Ascending aorta (tissue), 2 donors: ENCODE results near the gene TTLL9. TPM values are rescaled to one million over a fixed set of nuclear protein-coding genes. Genes with fewer than 3 reads are reported as not detected.

Source experiments
- DNase-seq, 2 donors: peaks; one replicate each; pipeline ENCODE4 v3.0.0-alpha.2; 2019; ENCODE audit warnings: low spot score in 2 of 2
- H3K27ac ChIP-seq, 2 donors: fragments of 200-600 bp; sonication (generic); one replicate each; pipeline ENCODE4 v1.5.1; 2016 to 2017; ENCODE audit warnings: mild to moderate bottlenecking in 1 of 2
- H3K27me3 ChIP-seq: fragments of 200-600 bp; sonication (generic); one replicate; pipeline ENCODE4 v1.5.1; 2017
- H3K36me3 ChIP-seq, 2 donors: fragments of 200-600 bp; sonication (generic); one replicate each; pipeline ENCODE4 v1.5.1; 2016
- H3K4me1 ChIP-seq, 2 donors: fragments of 200-600 bp; sonication (generic); one replicate each; pipeline ENCODE4 v1.5.1; 2016 to 2017; ENCODE audit warnings: mild to moderate bottlenecking in 1 of 2
- H3K4me3 ChIP-seq, 2 donors: fragments of 200-600 bp; sonication (generic); one replicate each; pipeline ENCODE4 v1.5.1; 2016 to 2017; ENCODE audit warnings: mild to moderate bottlenecking in 1 of 2
- H3K9me3 ChIP-seq, 2 donors: fragments of 200-600 bp; sonication (generic); one replicate each; pipeline ENCODE4 v1.5.1; 2016
- CTCF ChIP-seq, 3 experiments: fragments of 200-600 bp in 2 of 3; fragments of 450-650 bp in 1 of 3; sonication (generic) in 2 of 3; IDR thresholded peaks; one replicate each; pipeline ENCODE4 v1.5.1; 2016 to 2019; ENCODE audit warnings: antibody characterized with exemption in 3 of 3, mild to moderate bottlenecking in 1 of 3, moderate library complexity in 1 of 3
- intact Hi-C: fragments of 100-400 bp; cut with DNase I; formaldehyde crosslinking; loops from one replicate; pipeline ENCODE4 v1.15.1; 2023
- total RNA-seq: library from RNA; depleted of rRNA; stranded (reverse); fragments of >200 nt; gene quantifications from one replicate; pipeline ENCODE4 v1.1.0, GENCODE V29; 2016

The TTLL9 gene
- total RNA-seq, 1 donor from 2014 or later = not detected

GRCh38 chr20:31839782-31840487 is 30.5 kb upstream of the TTLL9 start:
- Histone ChIP-seq H3K27ac (peak overlapping the region; percentile 94 to 95), H3K36me3 (no peaks in the 10 kb centered on the region), H3K4me3 (no peak overlapping the region), H3K9me3 (no peaks in the 10 kb centered on the region), H3K27me3 (no peaks in the 10 kb centered on the region), H3K4me1 (peaks cover 51 to 76% of the 10 kb centered on the region in 2 donors)
- DNase-seq = no peak
- TF ChIP-seq CTCF (IDR thresholded peaks at IDR 0.05) = no peak
- intact Hi-C loops = loop anchor here (5.0 to 10.0 kb wide), 2 partner anchors 115 to 278 kb away; partner anchors contain the start of gene BCL2L1

- H3K4me1 ChIP-seq = peaks cover 49 to 71% of the 10 kb centered on the region in 2 donors
- peak overlapping the region; percentile 94 to 95 for H3K27ac ChIP-seq
- intact Hi-C loops = loop anchor here (5.0 to 10.0 kb wide), 2 partner anchors 116 to 279 kb away; partner anchors contain the start of gene BCL2L1
- peak overlapping the region in 1 of 2 donors; percentile 70 for H3K4me3 ChIP-seq
- peak in 1 of 2 donors; percentile 76 for DNase-seq
- TF ChIP-seq CTCF (IDR thresholded peaks at IDR 0.05) = no peak
- no peaks in the 10 kb centered on the region for H3K27me3 ChIP-seq
- no peaks in the 10 kb centered on the region for H3K9me3 ChIP-seq
- H3K36me3 ChIP-seq = no peaks in the 10 kb centered on the region
These were observed 29.3 kb upstream of the TTLL9 start for GRCh38 chr20:31840906-31841816.

- peak; percentile 70 to 94 for DNase-seq
- no peak for TF ChIP-seq CTCF (IDR thresholded peaks at IDR 0.05)
- peak overlapping the region in 1 of 2 donors; percentile 70 for H3K4me3 ChIP-seq
- peak overlapping the region; percentile 94 to 95 for H3K27ac ChIP-seq
- peaks cover 46 to 67% of the 10 kb centered on the region in 2 donors for H3K4me1 ChIP-seq
- no peaks in the 10 kb centered on the region for H3K27me3 ChIP-seq
- no peaks in the 10 kb centered on the region for H3K36me3 ChIP-seq
- no peaks in the 10 kb centered on the region for H3K9me3 ChIP-seq
- intact Hi-C loops = loop anchor here (5.0 to 10.0 kb wide), 2 partner anchors 117 to 280 kb away; partner anchors contain the start of gene BCL2L1
These were observed 28.5 kb upstream of the TTLL9 start for GRCh38 chr20:31841928-31842327.

DNA sequence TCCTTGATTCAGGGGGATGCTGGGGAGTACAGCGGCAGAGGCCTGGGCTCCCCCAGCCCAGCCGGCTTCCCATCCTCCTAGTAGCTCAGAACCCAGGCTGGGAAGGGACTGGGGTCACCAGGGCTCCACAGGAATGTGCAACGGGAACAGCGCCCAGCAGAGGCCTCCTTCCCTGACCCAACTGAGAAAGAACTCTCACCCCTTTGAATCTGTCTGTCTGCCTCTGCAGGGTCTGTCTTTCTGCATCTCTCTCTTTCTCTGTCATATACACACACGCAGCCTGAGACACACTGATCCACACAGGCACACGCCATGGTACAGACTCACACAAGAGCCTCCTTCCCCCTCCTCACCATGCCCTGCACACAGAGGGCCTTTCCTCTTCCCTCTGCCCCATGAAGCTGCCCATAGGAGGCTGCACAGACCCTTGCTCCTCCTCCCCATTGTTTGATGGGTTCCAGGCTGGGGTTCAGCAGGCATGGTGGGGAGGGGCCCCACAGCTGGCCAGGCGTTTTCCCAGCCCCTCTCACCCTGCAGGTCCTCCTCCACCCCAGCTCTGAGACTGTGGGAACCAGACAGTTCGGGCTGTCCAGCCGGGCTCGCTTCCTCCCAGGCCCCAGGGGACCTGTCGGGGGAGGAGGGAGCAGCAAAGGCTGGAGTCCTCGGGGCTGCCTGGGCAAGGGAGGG is 27.8 kb upstream of the TTLL9 start:
- Histone ChIP-seq H3K27ac (peak overlapping the region; percentile 94 to 95), H3K27me3 (no peaks in the 10 kb centered on the region), H3K4me1 (peaks cover 39 to 61% of the 10 kb centered on the region in 2 donors), H3K36me3 (no peaks in the 10 kb centered on the region), H3K9me3 (no peaks in the 10 kb centered on the region), H3K4me3 (peak overlapping the region; percentile 52 to 70)
- intact Hi-C loops = loop anchor here (5.0 to 10.0 kb wide), 2 partner anchors 118 to 280 kb away; partner anchors contain the start of gene BCL2L1
- TF ChIP-seq CTCF (IDR thresholded peaks at IDR 0.05) = no peak
- peak in 1 of 2 donors; percentile 76 for DNase-seq

DNA sequence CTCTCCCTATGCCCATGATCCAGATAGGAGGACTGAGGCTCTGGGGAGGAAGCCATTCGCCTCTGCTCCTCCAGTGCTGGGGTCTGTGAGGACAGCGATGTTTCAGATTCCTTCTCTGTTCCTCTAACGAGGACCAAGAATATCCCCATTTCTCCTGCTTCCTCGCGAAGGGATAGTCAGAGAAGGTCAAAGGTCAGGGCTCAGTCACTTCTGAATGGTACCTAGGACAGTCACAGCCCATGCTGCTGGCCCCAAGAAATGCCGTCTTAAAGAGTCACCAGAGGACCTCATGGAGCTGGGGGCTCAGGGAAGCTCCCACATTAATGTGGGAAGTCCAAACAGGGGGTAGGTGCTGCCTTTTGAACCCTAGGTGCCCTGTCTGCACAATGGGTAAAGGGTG is 27.1 kb upstream of the TTLL9 start:
- Histone ChIP-seq H3K27me3 (no peaks in the 10 kb centered on the region), H3K4me1 (peaks cover 36 to 54% of the 10 kb centered on the region in 2 donors), H3K36me3 (no peaks in the 10 kb centered on the region), H3K27ac (peak overlapping the region; percentile 94 to 95), H3K9me3 (no peaks in the 10 kb centered on the region), H3K4me3 (peak overlapping the region; percentile 52 to 70)
- no peak for TF ChIP-seq CTCF (IDR thresholded peaks at IDR 0.05)
- no peak for DNase-seq
- intact Hi-C loops = loop anchor here (5.0 to 10.0 kb wide), 2 partner anchors 118 to 281 kb away; partner anchors contain the start of gene BCL2L1
